ENCODE measurements around the gene TMEM132E.
A peak's percentile ranks its signal among the peaks of the same experiment; 100 is the strongest.
"Not testable (repeated sequence)": the region's sequence is repeated elsewhere in the genome, so short reads cannot be mapped to it uniquely, and the experiment has no call there.

TMEM132E gene, protein sequence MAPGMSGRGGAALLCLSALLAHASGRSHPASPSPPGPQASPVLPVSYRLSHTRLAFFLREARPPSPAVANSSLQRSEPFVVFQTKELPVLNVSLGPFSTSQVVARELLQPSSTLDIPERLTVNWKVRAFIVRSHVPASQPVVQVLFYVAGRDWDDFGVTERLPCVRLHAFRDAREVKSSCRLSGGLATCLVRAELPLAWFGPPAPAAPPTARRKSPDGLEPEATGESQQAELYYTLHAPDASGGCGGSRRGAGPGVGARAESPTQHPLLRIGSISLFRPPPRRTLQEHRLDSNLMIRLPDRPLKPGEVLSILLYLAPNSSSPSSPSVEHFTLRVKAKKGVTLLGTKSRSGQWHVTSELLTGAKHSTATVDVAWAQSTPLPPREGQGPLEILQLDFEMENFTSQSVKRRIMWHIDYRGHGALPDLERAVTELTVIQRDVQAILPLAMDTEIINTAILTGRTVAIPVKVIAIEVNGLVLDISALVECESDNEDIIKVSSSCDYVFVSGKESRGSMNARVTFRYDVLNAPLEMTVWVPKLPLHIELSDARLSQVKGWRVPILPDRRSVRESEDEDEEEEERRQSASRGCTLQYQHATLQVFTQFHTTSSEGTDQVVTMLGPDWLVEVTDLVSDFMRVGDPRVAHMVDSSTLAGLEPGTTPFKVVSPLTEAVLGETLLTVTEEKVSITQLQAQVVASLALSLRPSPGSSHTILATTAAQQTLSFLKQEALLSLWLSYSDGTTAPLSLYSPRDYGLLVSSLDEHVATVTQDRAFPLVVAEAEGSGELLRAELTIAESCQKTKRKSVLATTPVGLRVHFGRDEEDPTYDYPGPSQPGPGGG (N-terminal part only)

DNA sequence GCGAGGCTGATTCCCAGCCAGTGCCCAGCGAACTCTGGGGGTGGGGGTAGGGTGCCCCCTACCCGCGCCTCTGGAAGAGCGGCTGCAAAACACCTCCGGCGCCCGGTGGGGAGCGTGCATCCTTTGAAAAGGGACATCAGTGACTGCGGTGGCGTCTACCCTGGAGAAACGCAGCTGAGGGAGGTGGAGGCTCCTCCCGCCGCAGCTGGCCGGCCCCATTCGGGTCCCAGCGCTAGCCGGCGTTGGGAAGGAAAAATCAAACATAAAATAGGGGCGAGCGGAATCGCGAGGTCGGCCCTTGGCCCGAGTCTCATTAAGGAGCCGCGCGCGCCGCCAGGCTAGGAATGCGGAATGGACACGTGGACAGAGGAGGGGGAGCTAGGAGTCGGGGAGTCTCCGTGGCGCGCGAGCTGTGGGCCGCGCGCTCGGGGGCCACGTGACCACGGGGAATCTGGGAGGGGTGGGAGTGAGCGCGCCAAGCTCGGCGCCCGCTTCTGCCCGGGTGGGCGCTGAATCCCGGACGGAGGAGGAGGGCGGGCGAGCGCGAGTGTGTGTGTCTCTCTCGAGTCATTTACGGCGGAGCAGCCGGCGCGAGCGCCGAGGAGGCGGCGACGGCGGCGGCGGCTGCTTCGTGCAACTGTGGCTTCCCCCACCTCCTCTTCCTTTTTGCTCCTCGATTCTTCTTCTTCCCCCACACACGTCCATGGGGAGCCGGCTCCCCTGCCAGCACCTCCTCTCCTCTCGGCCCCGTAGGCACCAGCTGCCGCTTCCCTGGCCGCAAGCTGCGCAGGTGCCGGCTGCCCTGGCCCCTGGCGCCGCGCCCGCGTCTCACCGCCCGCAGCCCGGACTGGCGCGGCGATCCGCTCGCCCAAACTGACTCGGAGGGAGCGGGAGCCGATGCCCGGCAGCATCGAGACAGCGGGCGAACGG is at the start of gene TMEM132E:
Gene TMEM132E (plus strand): TSS at position 566 of the 930 bp plus-strand sequence. CDS start 1,495 bp downstream, outside the sequence.
- no peak for DNase-seq (ENCODE audit: low read depth)

DNA sequence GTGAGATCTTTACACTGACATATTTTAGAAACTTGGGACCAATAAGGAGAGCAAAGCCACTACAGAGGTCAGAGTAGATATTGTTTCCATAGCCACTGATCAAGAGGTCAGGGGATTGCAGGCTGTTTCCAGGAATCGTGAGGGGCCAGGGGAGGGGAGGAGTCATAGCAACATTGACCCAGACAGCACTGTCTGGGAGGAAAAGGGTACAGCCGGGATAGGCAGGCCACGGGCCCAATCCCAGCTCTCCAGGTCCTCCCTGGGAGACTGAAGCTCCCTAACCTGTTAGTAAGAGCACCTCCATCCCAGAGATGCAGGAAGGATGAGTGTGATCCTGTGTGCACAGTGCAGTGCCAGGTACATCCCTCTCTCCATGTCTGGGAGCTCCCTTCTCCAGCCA is 48.5 kb upstream of the TMEM132E start:
- no peak for DNase-seq (ENCODE audit: low read depth)

DNA sequence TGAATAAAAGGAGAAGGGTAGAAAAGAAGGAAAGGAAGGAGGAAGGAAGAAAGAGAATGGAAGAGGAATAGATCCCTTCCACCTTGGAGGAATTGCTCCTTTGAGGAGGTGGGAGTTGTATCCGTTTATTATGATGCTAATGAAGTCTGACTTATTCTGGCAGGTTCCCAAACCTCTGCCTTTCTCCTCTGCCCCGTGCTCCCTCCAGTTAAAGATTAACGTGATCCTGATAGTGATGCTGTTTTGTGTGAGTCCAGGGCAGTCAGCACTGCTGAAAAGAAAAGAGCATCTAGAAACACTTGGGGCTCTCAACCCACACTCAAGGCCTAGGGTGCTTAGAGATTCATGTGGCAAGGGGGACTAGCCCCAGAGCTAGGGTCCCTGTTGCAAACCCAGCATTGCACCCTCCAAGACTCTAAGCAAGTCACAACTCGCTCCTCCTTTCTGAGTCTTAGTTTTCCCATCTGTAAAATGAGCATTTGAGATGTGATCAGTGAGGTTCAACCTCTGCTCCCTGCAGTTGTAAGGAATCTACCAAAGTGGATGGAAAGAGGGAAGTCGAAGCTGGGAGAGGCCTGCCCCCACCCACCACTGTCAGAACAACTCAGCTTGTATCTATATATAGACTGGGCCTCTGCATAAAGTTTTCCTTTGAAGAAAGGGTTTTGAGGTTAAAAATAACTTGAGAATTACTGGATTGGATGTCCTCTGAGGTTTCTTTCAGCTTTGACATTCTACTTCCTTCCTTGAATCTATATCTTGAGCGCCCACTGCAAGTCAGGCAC is 46.9 kb upstream of the TMEM132E start:
- DNase-seq (ENCODE audit: low read depth) = no peak

DNA sequence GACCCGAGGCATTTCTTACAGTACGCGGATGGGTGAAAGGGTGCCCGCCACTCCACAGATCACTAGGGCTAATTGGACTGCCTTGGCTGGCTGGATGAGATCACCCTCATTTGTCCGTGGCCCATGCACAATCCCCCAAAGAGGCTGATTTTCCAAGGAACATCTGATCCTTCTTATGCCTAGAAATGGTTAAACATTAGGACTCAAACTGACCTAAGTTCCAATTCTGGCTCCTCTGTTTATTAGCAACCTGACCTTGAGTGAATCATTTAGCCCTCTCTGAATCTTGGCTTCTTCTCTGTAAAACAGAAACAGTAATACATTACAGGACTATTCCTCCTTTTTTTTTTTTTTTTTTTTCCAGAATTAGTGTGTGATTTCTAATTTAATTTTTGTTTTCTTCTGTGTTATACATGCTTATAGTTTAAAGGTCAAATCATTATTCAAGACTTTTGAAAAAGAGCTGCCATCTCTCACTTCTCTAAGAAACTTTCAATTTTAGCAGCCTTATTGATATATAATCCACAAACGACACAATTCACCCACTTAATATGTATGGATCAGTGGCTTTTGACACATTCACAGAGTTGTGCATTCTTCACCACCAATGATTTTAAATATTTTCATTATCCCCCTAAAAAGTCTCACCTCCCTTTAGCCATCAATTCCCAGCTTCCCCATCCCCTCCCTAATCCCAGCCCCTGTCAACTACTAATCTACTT is 45.4 kb upstream of the TMEM132E start:
- DNase-seq (ENCODE audit: low read depth) = no peak

DNA sequence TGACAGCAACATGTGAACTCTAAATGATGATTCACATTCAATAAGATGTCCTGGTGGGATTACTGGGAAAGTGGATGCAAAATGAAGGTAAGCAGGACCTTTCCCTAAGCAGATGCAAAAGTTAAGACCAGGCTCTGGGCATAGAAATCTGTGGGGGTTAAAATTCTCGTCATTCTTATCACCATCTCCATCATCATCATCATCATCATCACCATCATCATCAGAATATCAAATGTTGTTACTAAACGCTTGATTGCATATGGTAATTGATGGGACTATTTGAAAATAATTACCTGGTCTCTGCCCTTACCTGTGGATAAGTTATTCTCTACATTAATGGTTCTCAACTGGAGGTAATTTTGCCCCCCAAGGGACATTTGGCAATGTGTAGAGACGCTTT is 41.9 kb upstream of the TMEM132E start:
- DNase-seq (ENCODE audit: low read depth) = no peak

DNA sequence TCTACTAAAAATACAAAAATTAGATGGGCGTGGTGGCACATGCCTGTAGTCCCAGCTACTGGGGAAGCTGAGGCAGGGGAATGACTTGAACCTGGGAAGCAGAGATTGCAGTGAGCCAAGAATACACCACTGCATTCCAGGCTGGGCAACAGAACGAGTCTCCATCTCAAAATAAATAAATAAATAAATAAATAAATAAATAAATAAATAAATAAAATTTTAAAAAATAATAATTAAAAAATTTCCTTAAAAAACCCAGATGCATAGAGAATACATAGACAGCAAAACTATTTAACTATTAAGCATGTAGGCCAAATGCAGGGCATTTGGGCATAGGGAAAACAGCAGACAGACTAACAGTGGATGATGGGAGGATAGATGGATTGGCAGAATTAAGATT is 40.8 kb upstream of the TMEM132E start:
- DNase-seq (ENCODE audit: low read depth) = not testable (repeated sequence)

DNA sequence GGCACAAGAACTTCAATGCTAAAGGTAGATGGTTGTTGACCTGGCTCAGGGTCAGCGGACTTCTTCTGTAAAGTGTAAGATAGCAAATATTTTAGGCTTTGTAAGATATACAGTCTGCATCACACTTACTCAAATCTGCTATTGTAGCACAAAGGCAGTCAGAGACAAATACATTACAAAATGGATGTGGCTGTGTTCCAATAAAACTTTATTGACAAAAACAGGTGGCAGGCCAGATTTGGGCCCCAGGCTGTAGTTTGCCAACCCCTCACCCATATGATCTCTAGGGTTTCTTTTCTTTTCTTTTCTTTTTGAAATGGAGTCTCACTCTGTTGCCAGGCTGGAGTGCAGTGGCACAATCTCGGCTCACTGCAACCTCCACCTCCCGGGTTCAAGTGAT is 39.5 kb upstream of the TMEM132E start:
- no peak for DNase-seq (ENCODE audit: low read depth)

GRCh38 chr17:34542700-34543336 is 36.6 kb upstream of the TMEM132E start:
- DNase-seq (ENCODE audit: low read depth) = peak; percentile 19

DNA sequence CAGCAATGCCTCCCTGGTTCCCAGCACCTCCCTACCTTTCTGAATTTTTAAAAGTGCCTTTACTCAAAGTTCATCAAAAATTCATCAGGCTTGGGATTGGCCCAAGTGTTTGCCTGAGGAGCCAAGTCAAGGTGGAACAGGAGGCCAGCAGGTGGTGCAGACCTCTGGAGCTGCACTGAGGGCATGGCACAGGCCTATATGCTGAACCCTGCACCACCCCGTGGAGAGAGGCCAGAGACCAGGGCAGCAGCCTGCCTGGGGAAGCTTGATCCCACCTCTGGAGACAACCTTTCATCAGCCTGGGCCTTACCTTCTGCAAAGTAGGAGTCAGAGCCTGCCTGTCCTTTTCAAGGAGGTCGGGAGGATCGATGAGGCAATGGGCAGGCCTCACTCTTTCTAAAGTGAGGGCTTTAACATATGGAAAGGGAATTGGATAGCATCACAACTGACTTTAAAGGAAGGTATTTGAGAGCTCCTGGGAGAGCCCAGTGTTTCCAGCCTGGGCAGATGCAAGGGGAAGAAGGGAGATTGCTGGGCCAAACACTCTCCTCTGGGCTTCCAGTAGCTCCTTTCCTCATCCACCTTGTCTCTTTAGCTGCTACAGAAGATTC is 31.8 kb upstream of the TMEM132E start:
- DNase-seq (ENCODE audit: low read depth) = no peak

DNA sequence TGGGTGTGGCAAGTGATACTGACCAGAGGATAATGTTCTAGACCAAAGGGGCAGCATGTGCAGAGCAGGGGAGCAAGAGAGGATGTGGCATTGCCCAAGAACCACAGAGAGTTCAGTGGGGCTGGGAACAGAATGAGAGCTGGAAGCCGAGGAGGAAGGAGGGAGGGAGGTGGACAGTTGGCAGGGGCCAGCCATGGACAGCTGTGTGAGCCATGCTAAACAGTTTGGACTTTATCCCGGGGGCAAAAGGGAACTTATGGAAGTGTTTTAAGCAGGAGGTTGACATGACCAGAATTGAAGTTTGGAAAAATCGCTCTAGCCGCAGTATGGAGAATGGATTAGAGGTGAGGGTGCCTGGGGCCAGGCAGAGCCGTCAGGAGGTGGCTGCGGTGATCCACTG is 29.4 kb upstream of the TMEM132E start:
- no peak for DNase-seq (ENCODE audit: low read depth)

DNA sequence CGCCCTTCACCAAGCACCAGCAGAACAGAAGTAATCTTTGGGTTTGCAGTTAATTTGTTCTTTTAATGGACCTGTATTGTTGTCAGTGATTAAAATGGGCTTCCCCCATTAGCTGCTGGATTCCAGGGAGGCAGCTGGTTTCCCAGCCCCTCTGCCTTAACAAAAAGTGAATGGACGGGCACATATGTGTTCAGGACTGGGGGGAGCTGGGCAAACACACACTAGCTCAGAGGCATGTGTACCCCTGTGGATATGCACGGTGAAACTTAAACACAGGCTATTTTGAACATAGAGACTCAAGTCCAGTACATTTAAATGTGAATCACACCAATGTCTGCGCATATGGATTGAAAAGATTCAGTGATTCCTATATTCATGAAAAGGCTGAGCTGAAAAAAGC is 25.5 kb upstream of the TMEM132E start:
- DNase-seq (ENCODE audit: low read depth) = no peak

- no peak for DNase-seq (ENCODE audit: low read depth)
These were observed 23.0 kb upstream of the TMEM132E start for GRCh38 chr17:34556384-34556783.

DNA sequence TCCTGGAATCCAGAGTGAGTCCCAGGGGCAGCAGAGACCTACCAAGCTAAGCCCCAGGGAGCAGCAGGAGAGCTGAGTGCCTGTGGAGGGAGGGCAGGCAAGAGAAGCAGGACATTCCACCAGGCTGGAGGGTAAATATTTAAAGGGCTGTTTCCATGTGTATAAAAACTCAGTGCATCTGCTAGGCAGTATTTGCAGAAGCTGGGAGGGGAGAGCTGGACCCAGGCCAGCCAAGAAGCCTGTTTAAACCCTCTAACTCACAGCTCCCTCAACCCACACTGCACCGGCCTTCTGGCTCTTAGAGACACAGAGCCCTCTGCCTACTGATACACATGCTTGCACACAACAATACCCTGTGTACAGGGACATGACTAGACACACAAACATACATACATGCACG is 22.5 kb upstream of the TMEM132E start:
- DNase-seq (ENCODE audit: low read depth) = no peak

GRCh38 chr17:34561328-34561727 is 18.1 kb upstream of the TMEM132E start:
- DNase-seq (ENCODE audit: low read depth) = no peak

- no peak for DNase-seq (ENCODE audit: low read depth)
These were observed 17.0 kb upstream of the TMEM132E start for GRCh38 chr17:34562387-34562786.

DNA sequence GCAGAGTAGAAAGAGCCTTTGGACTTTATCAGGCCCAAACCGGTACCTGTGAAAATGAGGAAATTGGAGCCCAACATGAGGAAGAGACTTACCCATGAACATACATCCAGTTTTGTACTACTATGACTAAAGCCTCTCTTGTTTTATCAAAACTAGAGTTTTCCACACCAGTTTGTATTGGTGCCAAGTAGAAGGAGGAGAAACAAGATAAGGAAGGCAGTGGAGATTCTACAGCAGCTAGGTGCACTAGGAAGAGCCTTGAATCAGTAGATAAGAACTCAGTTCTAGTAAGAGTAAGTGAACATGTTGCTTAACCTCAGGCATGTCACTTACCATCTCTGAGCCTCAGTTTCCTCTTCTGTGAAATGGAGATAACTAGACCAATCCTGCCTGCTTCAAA is 13.7 kb upstream of the TMEM132E start:
- DNase-seq (ENCODE audit: low read depth) = no peak

- no peak for DNase-seq (ENCODE audit: low read depth)
These were observed 13.2 kb upstream of the TMEM132E start for GRCh38 chr17:34566201-34566600.

- no peak for DNase-seq (ENCODE audit: low read depth)
These were observed 12.5 kb upstream of the TMEM132E start for GRCh38 chr17:34566873-34567272.

DNA sequence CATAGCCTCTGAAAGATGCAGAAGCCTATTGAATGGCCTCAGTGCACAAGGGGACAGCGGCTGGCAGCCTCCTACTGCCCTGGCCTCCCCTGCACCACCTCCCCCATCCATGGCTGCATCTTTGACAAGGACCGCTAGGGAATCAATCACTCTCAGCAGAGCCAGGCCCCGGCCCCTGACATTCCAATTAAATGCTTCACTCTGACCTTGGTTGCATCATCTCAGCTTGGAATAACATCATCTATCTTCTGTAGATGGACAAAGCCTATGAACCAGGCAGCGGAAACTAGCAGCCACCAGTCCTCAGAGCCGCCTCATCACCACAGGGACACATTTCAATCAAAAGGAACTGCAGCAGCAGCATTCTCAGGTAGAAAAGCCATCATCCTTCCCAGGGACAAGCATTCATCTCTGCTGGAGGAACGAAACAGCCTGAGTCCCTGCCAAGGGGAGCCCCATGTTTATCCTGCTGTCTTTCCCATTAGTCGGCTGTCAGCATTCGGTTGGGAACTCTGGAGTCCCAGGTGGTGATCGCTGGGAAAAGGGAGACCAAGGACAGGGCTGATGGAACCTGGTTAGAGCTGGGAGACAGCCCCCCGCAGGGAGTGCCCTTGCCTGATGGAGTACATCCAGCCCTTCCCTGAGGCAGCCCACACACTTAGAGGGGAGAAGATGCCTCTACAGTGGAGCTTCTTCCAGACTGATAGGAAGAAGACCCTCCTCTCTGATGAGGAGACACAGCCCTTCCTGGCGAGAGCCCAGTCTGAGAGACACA is 11.5 kb upstream of the TMEM132E start:
- no peak for DNase-seq (ENCODE audit: low read depth)

All from activated T-helper 1 cell treated with Interleukin-2 at 50 U/mL for 16 hours (primary cell).